ENCODE data around the gene WDFY2. TPM values are rescaled to one million over a fixed set of nuclear protein-coding genes. Genes with fewer than 3 reads are reported as not detected.

WDFY2 gene
- total and polyA plus RNA-seq, 2 of the 8 experiments (the other 6 are each of a cell fraction or from before 2014, with no cell fraction given) = 13.9 to 29.0 TPM

DNA sequence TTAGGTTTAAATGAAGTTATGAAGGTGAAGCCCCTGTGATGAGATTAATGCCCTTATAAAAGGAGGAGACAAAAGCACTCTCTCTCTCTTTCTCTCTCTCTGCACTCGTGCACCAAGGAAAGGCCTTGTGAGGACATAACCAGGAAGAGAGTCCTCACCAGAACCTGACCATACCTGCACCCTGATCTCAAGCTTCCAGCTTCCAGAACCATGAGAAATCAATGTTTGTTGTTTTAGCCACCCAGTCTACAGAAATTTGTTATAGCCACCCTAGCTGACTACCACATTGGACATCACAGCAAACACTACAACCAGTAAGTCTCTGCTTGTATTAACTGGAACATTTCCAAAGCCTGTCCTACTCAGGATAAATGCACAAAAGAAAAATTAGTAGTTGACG lies 34.7 kb upstream of the WDFY2 start:
- POLR2A ChIA-PET (ENCODE audit: partially characterized antibody) = no interaction called here
- no peaks in the 10 kb centered on the region for H3K36me3 ChIP-seq (ENCODE audit: control insufficient read depth in 2 of 4, insufficient read depth in 4 of 4, low read length in 3 of 4)
- no peak overlapping the region for H4K91ac ChIP-seq (replicated peaks; ENCODE audit: insufficient read length, low read length)
- H3K9me3 ChIP-seq (ENCODE audit: insufficient read depth in 2 of 2, low read depth in 1 of 2, low read length in 1 of 2) = no peaks in the 10 kb centered on the region
- no peak overlapping the region for H3K4me3 ChIP-seq (ENCODE audit: extremely low read depth in 1 of 4, insufficient read depth in 2 of 4, low read depth in 3 of 4, low read length in 4 of 4)
- H2BK20ac ChIP-seq (ENCODE audit: low read length) = no peak overlapping the region
- WGBS, 2 experiments (ENCODE audit: extremely low coverage in 1 of 2, insufficient coverage in 1 of 2, insufficient read length in 1 of 2, insufficient replicate concordance in 2 of 2, low coverage in 1 of 2, low lambda C conversion rate in 2 of 2, missing lambda C conversion rate in 1 of 2) = 95% methylated on average over 2 of the region's 2 CpGs; no CpG with 5 or more reads in 1 of the 2 experiments
- H3K79me1 ChIP-seq (ENCODE audit: low read depth, low read length) = no peaks in the 10 kb centered on the region
- H3K4ac ChIP-seq (replicated peaks; ENCODE audit: insufficient read length, low read depth, low read length) = no peak overlapping the region
- peaks cover 0 to 6% (median 2%) of the 10 kb centered on the region in 4 experiments; a peak in 3 of 7 replicates for H3K4me1 ChIP-seq (replicated peaks in 1 of 4; ENCODE audit: control insufficient read depth in 3 of 4, insufficient read depth in 4 of 4, low read length in 3 of 4)
- H2BK12ac ChIP-seq (ENCODE audit: low read depth, low read length) = no peak overlapping the region
- no peak overlapping the region for H2BK120ac ChIP-seq (replicated peaks; ENCODE audit: low read depth, low read length)
- no peaks in the 10 kb centered on the region for H3K27me3 ChIP-seq (replicated peaks in 1 of 4; ENCODE audit: control insufficient read depth in 3 of 4, extremely low read depth in 1 of 4, insufficient read depth in 3 of 4, low read length in 3 of 4)
- CTCF ChIA-PET (ENCODE audit: partially characterized antibody) = interaction anchor here (0.6 kb wide), 1 partner anchor 1257 kb away, joined by 3 read pairs; no protein-coding TSS in a partner anchor
- no peaks in the 10 kb centered on the region for H3K23me2 ChIP-seq (ENCODE audit: low read depth, low read length)
- no peak overlapping the region for H3K9ac ChIP-seq (replicated peaks in 1 of 4; ENCODE audit: extremely low read depth in 1 of 4, low read depth in 3 of 4, low read length in 3 of 4)
- H3K14ac ChIP-seq (ENCODE audit: insufficient read length) = no peak overlapping the region
- no peak overlapping the region for H2BK15ac ChIP-seq (ENCODE audit: low read length)
- no peak overlapping the region for H3K18ac ChIP-seq (ENCODE audit: extremely low read depth, low read length)
- no peaks in the 10 kb centered on the region for H3K79me2 ChIP-seq (ENCODE audit: control insufficient read depth in 1 of 2, insufficient read depth in 2 of 2, low read length in 2 of 2)
- H3K56ac ChIP-seq (replicated peaks; ENCODE audit: insufficient read length, low read depth, low read length) = no peak overlapping the region
- H4K5ac ChIP-seq (ENCODE audit: insufficient read length, low read depth, low read length) = no peak overlapping the region
- FAIRE-seq (no peak), DNase-seq (ENCODE audit: low read depth in 1 of 2, low spot score in 2 of 2) (no peak)
- H2BK5ac ChIP-seq (ENCODE audit: low read depth, low read length) = no peak overlapping the region
- H2AK5ac ChIP-seq (ENCODE audit: low read depth, low read length) = no peak overlapping the region
- peak overlapping the region; percentile 8; the same call in 1 of the 2 replicates for H2AFZ ChIP-seq (ENCODE audit: low read length)
- no peak overlapping the region for H3K4me2 ChIP-seq (ENCODE audit: insufficient read depth in 1 of 2, low read depth in 2 of 2, low read length in 2 of 2)
- H3K23ac ChIP-seq (ENCODE audit: insufficient read length) = no peak overlapping the region
- no peak overlapping the region for H4K8ac ChIP-seq (ENCODE audit: extremely low read depth, insufficient read depth, low read length)
- no peak overlapping the region for H3K27ac ChIP-seq (ENCODE audit: low read depth, low read length)
- TF ChIP-seq CREB1 (IDR thresholded peaks at IDR 0.05) (no peak), KDM1A (IDR thresholded peaks at IDR 0.05; ENCODE audit: borderline replicate concordance, low read length) (no peak), KDM5A (IDR thresholded peaks at IDR 0.05; ENCODE audit: low read length) (no peak), CTBP2 (IDR thresholded peaks at IDR 0.05; ENCODE audit: borderline replicate concordance, insufficient read depth, insufficient read length, low read length) (no peak), YY1 (IDR thresholded peaks at IDR 0.05; ENCODE audit: low read depth, low read length) (no peak), NRF1 (IDR thresholded peaks at IDR 0.05; ENCODE audit: low read depth, low read length) (no peak), ATF3 (IDR thresholded peaks at IDR 0.05; ENCODE audit: insufficient read depth, low read depth, low read length) (no peak), EZH2 (IDR thresholded peaks at IDR 0.05; ENCODE audit: low read depth, low read length, severe bottlenecking) (no peak), MAFK (IDR thresholded peaks at IDR 0.05; ENCODE audit: low read depth, low read length) (no peak), SIX5 (IDR thresholded peaks at IDR 0.05; ENCODE audit: low read depth, low read length) (no peak), TEAD4 (IDR thresholded peaks at IDR 0.05; ENCODE audit: low read depth, low read length) (no peak)
- TF ChIP-seq, protein P1, sequence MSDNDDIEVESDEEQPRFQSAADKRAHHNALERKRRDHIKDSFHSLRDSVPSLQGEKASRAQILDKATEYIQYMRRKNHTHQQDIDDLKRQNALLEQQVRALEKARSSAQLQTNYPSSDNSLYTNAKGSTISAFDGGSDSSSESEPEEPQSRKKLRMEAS (IDR thresholded peaks at IDR 0.05) = no peak
- no peaks in the 10 kb centered on the region for H4K20me1 ChIP-seq (replicated peaks in 1 of 2; ENCODE audit: control insufficient read depth in 1 of 2, insufficient read depth in 2 of 2, low read length in 2 of 2)

All from H1 (cell line).